ENCODE results near the gene ZNF782.
"Not testable (repeated sequence)": the region's sequence is repeated elsewhere in the genome, so short reads cannot be mapped to it uniquely, and the experiment has no call there.

ZNF782 gene

GRCh38 chr9:96853781-96854650 lies at the start of gene ZNF782:
TSS of gene ZNF782 (minus strand) at chr9:96854514. CDS start at chr9:96851961, 2,553 bp downstream.
- peak; percentile 91 to 93 for DNase-seq
- no peak for TF ChIP-seq GATA1 (IDR thresholded peaks at IDR 0.05; ENCODE audit: low read depth, low read length)
- peak; percentile 24 for TF ChIP-seq POLR2A (IDR thresholded peaks at IDR 0.05; ENCODE audit: low read length)

DNA sequence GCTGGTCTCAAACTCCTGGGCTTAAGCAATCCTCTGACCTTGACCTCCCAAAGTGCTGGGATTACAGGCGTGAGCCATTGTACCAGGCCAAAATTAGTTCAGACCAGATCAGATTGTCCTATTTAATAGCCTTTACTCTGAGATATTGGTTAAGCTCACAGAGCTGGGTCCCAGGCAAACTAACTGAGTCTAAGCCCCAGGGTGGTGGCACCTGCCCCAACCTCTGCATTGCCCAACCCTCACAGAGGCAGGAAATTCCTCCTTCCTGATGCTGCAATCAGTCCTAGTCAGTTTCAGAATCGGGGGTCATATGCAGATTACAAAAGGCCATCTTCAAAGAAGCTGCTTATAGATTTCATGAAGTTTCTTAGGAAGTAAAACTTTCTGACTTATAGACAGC lies 45.7 kb upstream of the ZNF782 start:
- DNase-seq = not testable (repeated sequence)

- TF ChIP-seq GATA1 (IDR thresholded peaks at IDR 0.05; ENCODE audit: low read depth, low read length) = no peak
- no peak for TF ChIP-seq POLR2A (IDR thresholded peaks at IDR 0.05; ENCODE audit: low read length)
- no peak for DNase-seq
These were observed 37.8 kb upstream of the ZNF782 start for GRCh38 chr9:96892131-96892530.

GRCh38 chr9:96888591-96888990 lies 34.3 kb upstream of the ZNF782 start:
- no peak for DNase-seq
- TF ChIP-seq GATA1 (IDR thresholded peaks at IDR 0.05; ENCODE audit: low read depth, low read length) (no peak), POLR2A (IDR thresholded peaks at IDR 0.05; ENCODE audit: low read length) (no peak)

DNA sequence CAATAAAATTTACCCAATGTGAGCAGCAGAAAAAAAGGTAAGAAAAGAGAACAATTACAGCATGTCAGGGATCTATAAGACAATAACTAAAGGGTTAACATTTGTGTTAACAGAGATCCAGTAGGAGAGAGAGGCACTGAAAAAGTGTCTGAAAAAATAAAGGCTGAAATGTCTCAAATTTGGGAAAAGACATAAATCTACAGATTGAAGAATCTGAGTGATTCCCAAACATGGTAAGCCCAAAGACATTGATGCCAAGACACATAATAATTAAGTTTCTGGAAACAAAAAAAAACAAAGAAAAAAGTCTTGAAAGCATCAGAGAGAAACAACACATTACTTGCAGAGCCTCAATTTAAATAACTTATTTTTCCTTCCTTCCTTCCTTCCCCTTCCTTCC lies 31.1 kb upstream of the ZNF782 start:
- DNase-seq = no peak
- TF ChIP-seq POLR2A (IDR thresholded peaks at IDR 0.05; ENCODE audit: low read length) = no peak
- TF ChIP-seq GATA1 (IDR thresholded peaks at IDR 0.05; ENCODE audit: low read depth, low read length) = no peak

GRCh38 chr9:96884443-96884842 lies 30.1 kb upstream of the ZNF782 start:
- DNase-seq = no peak

DNA sequence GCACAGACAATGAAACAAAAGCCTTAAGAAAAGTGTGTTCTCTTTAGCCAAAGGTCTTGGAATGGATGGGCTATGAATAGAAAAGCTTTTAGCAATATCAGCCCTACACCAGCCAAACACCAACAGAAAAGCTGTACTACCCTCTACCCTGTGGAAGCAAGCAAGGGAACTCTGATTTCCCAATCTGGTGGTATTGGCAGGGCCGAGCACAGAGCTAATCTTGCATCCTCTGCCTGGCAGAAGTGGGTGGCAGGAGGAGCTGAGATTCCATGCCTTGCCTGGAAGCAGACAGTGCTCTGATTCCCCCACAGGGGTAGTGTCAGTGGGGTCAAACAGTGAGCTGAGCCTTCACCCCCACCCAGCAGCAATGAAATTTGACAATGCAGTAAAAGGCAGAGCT lies 29.6 kb upstream of the ZNF782 start:
- DNase-seq = no peak
- TF ChIP-seq GATA1 (IDR thresholded peaks at IDR 0.05; ENCODE audit: low read depth, low read length) (no peak), POLR2A (IDR thresholded peaks at IDR 0.05; ENCODE audit: low read length) (no peak)

More at GRCh38 chr9:96884443-96884842, 30.1 kb upstream of the ZNF782 start:
- TF ChIP-seq GATA1 (IDR thresholded peaks at IDR 0.05; ENCODE audit: low read depth, low read length) (no peak), POLR2A (IDR thresholded peaks at IDR 0.05; ENCODE audit: low read length) (no peak)

GRCh38 chr9:96877269-96877668 lies 23.0 kb upstream of the ZNF782 start:
- no peak for DNase-seq

DNA sequence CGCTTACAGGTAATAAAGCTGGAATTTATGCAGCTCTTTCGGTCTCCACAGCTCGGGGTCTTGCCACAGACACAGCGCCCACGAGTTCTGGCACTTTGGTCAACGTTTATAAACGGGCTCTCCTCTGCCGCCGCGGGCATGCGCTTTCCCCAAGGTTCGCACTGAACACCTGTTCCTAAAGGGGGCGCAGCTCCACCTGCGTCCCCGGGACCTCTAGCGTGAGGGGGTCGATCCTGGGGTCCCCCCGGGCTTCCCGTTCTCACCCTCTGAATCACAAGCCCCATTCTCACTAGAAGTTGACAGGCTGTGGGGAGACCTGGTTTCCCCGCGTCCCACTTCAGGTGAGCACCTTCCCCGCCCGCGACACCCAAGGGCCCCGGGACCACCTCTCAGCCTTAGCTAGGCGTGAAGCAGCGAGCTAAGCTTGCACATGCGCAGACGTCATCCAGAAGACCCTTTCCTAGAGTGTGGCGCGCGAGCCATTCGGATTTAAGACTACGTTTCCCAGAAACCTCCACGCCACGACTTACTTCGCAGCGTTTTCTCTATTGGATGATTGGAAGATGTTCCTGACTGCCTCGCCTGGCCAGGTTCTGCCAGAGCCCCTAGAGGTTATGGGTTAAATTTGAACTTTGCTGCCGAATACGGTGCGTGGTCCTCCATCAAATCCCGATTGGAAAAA lies 21.3 kb upstream of the ZNF782 start:
- DNase-seq = peak; percentile 68 to 75
- TF ChIP-seq GATA1 (IDR thresholded peaks at IDR 0.05; ENCODE audit: low read depth, low read length) (no peak), POLR2A (IDR thresholded peaks at IDR 0.05; ENCODE audit: low read length) (no peak)

More at GRCh38 chr9:96877269-96877668, 23.0 kb upstream of the ZNF782 start:
- TF ChIP-seq GATA1 (IDR thresholded peaks at IDR 0.05; ENCODE audit: low read depth, low read length) = no peak
- no peak for TF ChIP-seq POLR2A (IDR thresholded peaks at IDR 0.05; ENCODE audit: low read length)

DNA sequence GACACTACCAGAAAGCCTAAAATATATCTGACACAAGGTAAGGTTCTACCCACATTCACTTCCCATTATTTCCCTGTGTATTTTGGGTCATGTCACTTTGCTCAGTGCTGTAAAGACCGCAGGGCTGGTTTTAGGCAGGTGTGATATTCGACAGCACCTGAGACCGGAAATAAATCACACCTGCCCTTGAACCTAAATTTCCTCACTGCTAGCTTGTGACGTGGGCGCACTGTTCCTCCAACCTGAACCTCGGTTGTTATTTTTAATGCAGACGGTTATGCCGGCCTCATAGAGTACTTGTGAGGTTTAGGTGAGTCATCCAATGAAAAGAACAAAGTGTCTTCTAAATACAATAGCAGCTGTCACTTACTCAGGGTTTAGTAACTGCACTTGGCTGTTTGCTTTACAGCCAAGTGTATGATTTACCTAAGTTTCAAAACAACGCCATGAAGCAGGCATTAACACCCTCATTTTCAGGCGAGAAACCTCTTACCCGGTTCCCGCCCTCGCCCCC lies 20.7 kb upstream of the ZNF782 start:
- DNase-seq = no peak

GRCh38 chr9:96874201-96874785 lies 20.0 kb upstream of the ZNF782 start:
- TF ChIP-seq POLR2A (IDR thresholded peaks at IDR 0.05; ENCODE audit: low read length) (no peak), GATA1 (IDR thresholded peaks at IDR 0.05; ENCODE audit: low read depth, low read length) (no peak)
- DNase-seq = peak in 1 of 2 experiments; percentile 15

More for the DNA sequence above, 20.7 kb upstream of the ZNF782 start:
- TF ChIP-seq GATA1 (IDR thresholded peaks at IDR 0.05; ENCODE audit: low read depth, low read length) (no peak), POLR2A (IDR thresholded peaks at IDR 0.05; ENCODE audit: low read length) (no peak)

- TF ChIP-seq POLR2A (IDR thresholded peaks at IDR 0.05; ENCODE audit: low read length) (no peak), GATA1 (IDR thresholded peaks at IDR 0.05; ENCODE audit: low read depth, low read length) (no peak)
- DNase-seq = no peak
These were observed 16.9 kb upstream of the ZNF782 start for GRCh38 chr9:96871176-96871575.

- DNase-seq = no peak
- TF ChIP-seq POLR2A (IDR thresholded peaks at IDR 0.05; ENCODE audit: low read length) = no peak
- TF ChIP-seq GATA1 (IDR thresholded peaks at IDR 0.05; ENCODE audit: low read depth, low read length) = no peak
These were observed 14.4 kb upstream of the ZNF782 start for GRCh38 chr9:96868709-96869108.
